Kidney epithelial cell (primary cell): ENCODE data around the gene PLEKHO2. TPM values are rescaled to one million over a fixed set of nuclear protein-coding genes. Genes with fewer than 3 reads are reported as not detected.

Experiments used
- DNase-seq: peaks from one replicate; pipeline ENCODE4 v3.0.0-alpha.2; 2010; ENCODE audit warnings: low read depth
- H3K27me3 ChIP-seq: 2 replicates; pipeline ENCODE4 v1.6.0; 2011; ENCODE audit warnings: low read length; ENCODE audit not compliant: control insufficient read depth, insufficient read depth
- H3K36me3 ChIP-seq: 2 replicates; pipeline ENCODE4 v1.5.1; 2011; ENCODE audit warnings: low read length; ENCODE audit not compliant: control insufficient read depth, insufficient read depth
- H3K4me3 ChIP-seq: 2 replicates; pipeline ENCODE4 v1.5.1; 2011; ENCODE audit warnings: low read depth, mild to moderate bottlenecking, control low read depth, low read length
- CTCF ChIP-seq: IDR thresholded peaks from 2 replicates; pipeline ENCODE4 v1.5.1; 2011; ENCODE audit warnings: mild to moderate bottlenecking, moderate library complexity, low read length, control low read depth, inconsistent platforms; ENCODE audit not compliant: insufficient read depth, poor library complexity, severe bottlenecking
- total RNA-seq: library from RNA; depleted of rRNA; stranded (reverse); fragments of >200 nt; gene quantifications from 2 replicates; pipeline ENCODE4 v1.2.3, GENCODE V29; 2015

The PLEKHO2 gene
- total RNA-seq, 1 donor from 2014 or later: 11.0 TPM

GRCh38 chr15:64905119-64905831 lies 63.6 kb downstream of the PLEKHO2 start:
- DNase-seq: no peak
- Histone ChIP-seq H3K36me3 (no peaks in the 10 kb centered on the region), H3K27me3 (no peaks in the 10 kb centered on the region), H3K4me3 (peak overlapping the region; percentile 25)
- TF ChIP-seq CTCF: peak; percentile 88

- Histone ChIP-seq H3K4me3 (no peak overlapping the region), H3K27me3 (no peaks in the 10 kb centered on the region), H3K36me3 (no peaks in the 10 kb centered on the region)
- TF ChIP-seq CTCF: no peak
- no peak for DNase-seq
Measured at GRCh38 chr15:64905941-64906340, 64.2 kb downstream of the PLEKHO2 start.

GRCh38 chr15:64906402-64906801 lies 64.7 kb downstream of the PLEKHO2 start:
- Histone ChIP-seq H3K4me3 (no peak overlapping the region), H3K36me3 (no peaks in the 10 kb centered on the region), H3K27me3 (peaks cover 1% of the 10 kb centered on the region)
- no peak for DNase-seq
- no peak for TF ChIP-seq CTCF

- TF ChIP-seq CTCF: no peak
- Histone ChIP-seq H3K4me3 (no peak overlapping the region), H3K36me3 (no peaks in the 10 kb centered on the region), H3K27me3 (peaks cover 11% of the 10 kb centered on the region)
- DNase-seq: no peak
Measured at GRCh38 chr15:64907991-64908390, 66.3 kb downstream of the PLEKHO2 start.

- no peaks in the 10 kb centered on the region for H3K36me3 ChIP-seq
- no peak for DNase-seq
- no peak overlapping the region for H3K4me3 ChIP-seq
- no peak for TF ChIP-seq CTCF
- H3K27me3 ChIP-seq: peaks cover 11% of the 10 kb centered on the region
Measured at GRCh38 chr15:64909546-64909945, 67.8 kb downstream of the PLEKHO2 start.
